SJSA1 (cell line): ENCODE measurements around the gene ATP1A1. TPM values are rescaled to one million over a fixed set of nuclear protein-coding genes. Genes with fewer than 3 reads are reported as not detected.

ENCODE experiments used
- DNase-seq, 2 experiments: peaks; one replicate each; pipeline ENCODE4 v3.0.0-alpha.2; 2015 to 2020; ENCODE audit warnings: low spot score in 2 of 2, low read depth in 1 of 2
- H3K27ac ChIP-seq: fragments of 250-450 bp; sonication (Bioruptor Pico); 2 replicates; pipeline ENCODE4 v1.5.1; 2020; ENCODE audit warnings: mild to moderate bottlenecking, moderate library complexity
- H3K27me3 ChIP-seq: fragments of 250-450 bp; sonication (Bioruptor Pico); replicated peaks from 2 replicates; pipeline ENCODE4 v1.5.1; 2020; ENCODE audit warnings: mild to moderate bottlenecking, moderate library complexity
- H3K36me3 ChIP-seq: fragments of 250-450 bp; sonication (Bioruptor Pico); 2 replicates; pipeline ENCODE4 v1.5.1; 2020; ENCODE audit warnings: mild to moderate bottlenecking
- H3K4me1 ChIP-seq: fragments of 250-450 bp; sonication (Bioruptor Pico); replicated peaks from 2 replicates; pipeline ENCODE4 v1.6.1; 2021; ENCODE audit warnings: mild to moderate bottlenecking
- H3K4me3 ChIP-seq: fragments of 250-450 bp; sonication (Bioruptor Pico); 2 replicates; pipeline ENCODE4 v1.5.1; 2020; ENCODE audit warnings: mild to moderate bottlenecking
- H3K9me3 ChIP-seq: fragments of 250-450 bp; sonication (Bioruptor Pico); replicated peaks from 2 replicates; pipeline ENCODE4 v1.5.1; 2020; ENCODE audit warnings: mild to moderate bottlenecking
- total RNA-seq: library from RNA; depleted of rRNA; stranded (reverse); fragments of >200 nt; shearing (Covaris generic); gene quantifications from 2 replicates; pipeline ENCODE4 v1.2.3, GENCODE V29; 2014

The ATP1A1 gene
- total RNA-seq, 1 experiment from 2014 or later: 36.7 TPM

DNA sequence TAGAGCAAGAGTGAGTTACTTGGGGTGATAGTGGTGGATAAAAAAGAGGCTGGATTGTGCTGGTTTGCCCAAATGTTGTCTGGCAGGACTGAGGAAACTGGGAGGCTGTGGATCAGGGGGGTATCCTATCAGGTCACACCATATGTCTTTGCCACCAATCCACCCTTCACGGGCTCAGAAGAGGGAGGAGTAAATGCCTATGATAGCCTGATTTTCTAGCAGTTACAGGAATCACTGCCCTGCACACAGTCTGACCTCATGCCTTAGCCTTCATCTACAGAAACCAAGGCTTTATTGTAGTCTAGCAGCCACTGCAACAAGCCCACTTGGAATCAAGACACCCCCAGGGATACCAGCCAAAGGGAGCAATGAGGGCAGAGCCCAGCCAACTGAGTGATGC is 51.8 kb downstream of the ATP1A1 start:
- DNase-seq: no peak
- no peak overlapping the region for H3K27ac ChIP-seq
- peaks cover 8% of the 10 kb centered on the region; the same call in 1 of the 2 replicates for H3K27me3 ChIP-seq
- H3K4me3 ChIP-seq: no peak overlapping the region
- H3K4me1 ChIP-seq: no peaks in the 10 kb centered on the region
- H3K9me3 ChIP-seq: no peaks in the 10 kb centered on the region
- H3K36me3 ChIP-seq: no peaks in the 10 kb centered on the region

GRCh38 chr1:116425987-116426386 is 52.9 kb downstream of the ATP1A1 start:
- DNase-seq: no peak
- H3K27me3 ChIP-seq: peaks cover 8% of the 10 kb centered on the region; the same call in 1 of the 2 replicates
- H3K9me3 ChIP-seq: no peaks in the 10 kb centered on the region
- H3K4me3 ChIP-seq: no peak overlapping the region
- H3K27ac ChIP-seq: no peak overlapping the region
- H3K4me1 ChIP-seq: no peaks in the 10 kb centered on the region
- H3K36me3 ChIP-seq: no peaks in the 10 kb centered on the region

GRCh38 chr1:116426401-116426800 is 53.4 kb downstream of the ATP1A1 start:
- Histone ChIP-seq H3K9me3 (no peaks in the 10 kb centered on the region), H3K4me1 (no peaks in the 10 kb centered on the region), H3K27me3 (peaks cover 8% of the 10 kb centered on the region; the same call in 1 of the 2 replicates), H3K27ac (no peak overlapping the region), H3K4me3 (no peak overlapping the region), H3K36me3 (no peaks in the 10 kb centered on the region)
- DNase-seq: no peak

- Histone ChIP-seq H3K9me3 (no peaks in the 10 kb centered on the region), H3K27ac (no peak overlapping the region), H3K4me3 (no peak overlapping the region), H3K4me1 (no peaks in the 10 kb centered on the region), H3K27me3 (peaks cover 8% of the 10 kb centered on the region; the same call in 1 of the 2 replicates), H3K36me3 (no peaks in the 10 kb centered on the region)
- DNase-seq: no peak
These were observed 55.5 kb downstream of the ATP1A1 start for GRCh38 chr1:116428576-116428975.

DNA sequence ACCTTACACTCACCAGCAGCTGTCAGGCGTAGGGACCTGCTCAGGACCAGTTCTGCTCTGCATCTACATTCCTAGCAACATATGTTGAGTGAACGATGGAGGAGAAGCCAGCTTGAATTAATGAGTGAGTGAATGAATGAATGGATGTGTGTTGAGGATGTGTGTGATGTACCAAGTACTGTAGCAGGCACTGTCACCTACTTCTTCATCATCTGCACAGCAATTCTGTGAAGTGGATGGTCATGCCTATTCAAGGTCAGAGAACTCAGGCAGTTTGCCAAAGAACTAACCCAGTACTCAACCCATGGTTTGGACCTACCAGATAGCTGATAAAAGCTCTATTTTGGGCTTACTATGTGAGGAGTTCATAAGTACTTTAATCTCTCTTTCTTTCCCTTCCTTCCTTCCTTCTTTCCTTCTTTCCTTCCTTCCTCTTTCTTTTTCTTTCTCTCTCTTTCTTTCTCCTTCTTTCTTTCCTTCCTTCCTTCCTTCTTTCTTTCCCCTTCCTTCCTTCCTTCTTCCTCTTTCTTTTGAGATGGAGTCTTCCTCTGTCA is 56.9 kb downstream of the ATP1A1 start:
- no peaks in the 10 kb centered on the region for H3K27me3 ChIP-seq
- DNase-seq: no peak
- no peaks in the 10 kb centered on the region for H3K36me3 ChIP-seq
- no peaks in the 10 kb centered on the region for H3K9me3 ChIP-seq
- H3K27ac ChIP-seq: no peak overlapping the region
- H3K4me3 ChIP-seq: no peak overlapping the region
- no peaks in the 10 kb centered on the region for H3K4me1 ChIP-seq

DNA sequence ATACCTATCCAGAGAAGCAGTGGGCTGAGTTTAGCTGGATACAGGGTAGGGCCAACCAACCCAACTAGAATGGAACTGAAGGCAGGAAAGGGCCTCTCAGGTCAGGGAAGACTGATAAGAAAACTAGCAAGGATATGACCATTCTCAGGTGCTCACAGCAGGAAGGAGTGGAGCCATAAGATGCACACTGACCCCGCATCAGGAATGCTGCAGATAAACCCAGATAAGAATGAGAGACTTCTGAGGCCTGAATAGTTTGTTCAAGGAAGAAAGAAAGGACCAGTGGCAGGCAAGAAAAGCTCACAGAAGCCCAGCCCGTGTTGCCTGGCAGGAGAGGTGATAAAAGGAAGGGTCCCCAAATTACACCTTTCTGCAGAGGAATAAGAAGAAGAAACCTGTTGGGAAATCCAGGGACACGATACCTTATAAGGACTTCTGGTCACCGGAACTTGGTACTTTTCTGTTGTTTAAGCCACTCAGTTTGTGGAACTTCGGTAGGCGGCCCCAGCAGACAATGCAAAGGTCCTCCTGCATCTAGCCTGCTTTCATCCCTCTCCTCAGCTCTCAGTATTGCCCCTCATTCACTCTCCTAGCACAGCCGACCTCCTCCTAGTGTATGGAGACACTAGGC is 58.9 kb downstream of the ATP1A1 start:
- no peaks in the 10 kb centered on the region for H3K27me3 ChIP-seq
- no peak for DNase-seq
- no peak overlapping the region for H3K27ac ChIP-seq
- no peak overlapping the region for H3K4me3 ChIP-seq
- H3K36me3 ChIP-seq: no peaks in the 10 kb centered on the region
- no peaks in the 10 kb centered on the region for H3K9me3 ChIP-seq
- no peaks in the 10 kb centered on the region for H3K4me1 ChIP-seq

DNA sequence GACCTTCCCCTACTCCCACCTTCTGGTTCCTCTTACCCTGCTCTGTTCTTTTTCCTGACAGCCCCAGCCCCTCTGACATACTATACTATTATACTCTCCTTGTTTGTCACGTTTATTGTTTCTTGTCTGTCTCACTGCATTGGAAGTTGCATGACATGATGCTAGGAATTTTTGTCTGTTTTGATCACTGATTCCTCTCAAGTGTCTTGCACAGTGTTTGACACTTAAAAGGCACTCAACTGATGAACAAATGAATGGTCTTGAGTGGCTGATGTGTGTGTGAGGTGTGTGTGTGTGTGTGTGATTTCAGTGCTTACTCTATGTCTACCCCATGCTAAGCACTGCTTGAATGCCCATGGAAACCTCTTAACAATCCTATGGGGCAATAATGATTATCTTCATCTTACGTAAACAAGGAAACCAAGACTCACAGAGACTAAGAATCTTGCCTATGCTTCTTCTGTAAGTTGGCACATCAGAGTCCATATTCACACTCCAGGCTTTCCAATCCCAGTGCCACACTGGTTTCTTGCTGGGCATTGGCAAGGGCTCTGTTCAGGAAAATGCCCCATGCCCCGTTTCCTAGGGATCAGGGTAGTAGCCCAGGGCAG is 59.7 kb downstream of the ATP1A1 start:
- H3K4me1 ChIP-seq: no peaks in the 10 kb centered on the region
- no peak overlapping the region for H3K4me3 ChIP-seq
- H3K27me3 ChIP-seq: no peaks in the 10 kb centered on the region
- no peak overlapping the region for H3K27ac ChIP-seq
- no peaks in the 10 kb centered on the region for H3K9me3 ChIP-seq
- H3K36me3 ChIP-seq: no peaks in the 10 kb centered on the region
- no peak for DNase-seq

DNA sequence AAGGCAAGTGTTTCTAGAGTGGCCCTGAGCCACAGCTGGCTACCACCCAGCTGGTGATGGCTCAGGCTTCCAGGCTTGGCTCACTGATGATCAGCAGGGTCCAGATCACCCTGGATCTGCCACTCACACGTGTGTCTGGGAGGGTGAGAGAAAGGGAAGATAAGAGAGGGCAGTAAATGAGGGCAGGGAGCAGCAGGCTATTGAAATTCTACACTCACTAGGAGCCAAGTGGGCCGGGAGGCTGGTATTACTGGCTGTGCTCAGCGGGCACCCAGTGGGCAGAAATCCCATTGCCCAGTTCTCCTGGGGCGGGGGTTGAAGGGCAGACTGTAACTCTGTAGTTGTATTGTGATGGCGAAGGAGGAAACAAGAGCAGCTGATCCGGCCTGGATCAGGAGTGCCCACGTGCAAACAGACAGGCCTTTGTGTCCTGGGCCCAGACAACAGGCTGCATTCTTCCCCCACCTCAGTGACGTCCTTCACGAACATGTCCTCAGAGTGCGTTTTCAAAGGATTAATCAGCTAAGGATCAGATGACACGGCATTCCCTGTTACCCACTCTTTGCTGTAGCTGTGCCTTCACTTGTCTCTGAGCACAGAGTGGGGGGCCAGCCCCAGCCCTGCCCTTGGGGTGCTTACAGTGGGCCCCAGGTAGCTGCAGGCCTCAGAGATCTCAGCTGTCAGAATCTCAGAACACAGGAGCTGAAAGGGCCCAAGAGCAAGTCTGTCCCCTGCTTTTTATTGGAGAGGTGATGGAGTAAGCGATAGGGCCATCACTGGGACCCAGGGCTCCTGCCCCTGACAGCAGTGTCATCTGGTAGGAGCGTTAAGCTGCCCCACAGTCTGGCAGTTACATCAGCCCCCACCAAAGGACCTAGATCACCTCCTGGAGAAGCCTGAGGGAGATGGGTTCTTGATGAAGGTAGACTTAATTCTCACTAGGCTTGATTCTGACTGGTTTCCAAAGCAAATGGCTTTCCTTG is 60.5 kb downstream of the ATP1A1 start:
- DNase-seq: no peak

GRCh38 chr1:116434849-116435248 is 61.8 kb downstream of the ATP1A1 start:
- Histone ChIP-seq H3K27me3 (no peaks in the 10 kb centered on the region), H3K4me3 (no peak overlapping the region), H3K27ac (no peak overlapping the region), H3K4me1 (no peaks in the 10 kb centered on the region), H3K36me3 (no peaks in the 10 kb centered on the region), H3K9me3 (no peaks in the 10 kb centered on the region)
- DNase-seq: no peak

More for the DNA sequence above, 60.5 kb downstream of the ATP1A1 start:
- Histone ChIP-seq H3K9me3 (no peaks in the 10 kb centered on the region), H3K27me3 (no peaks in the 10 kb centered on the region), H3K27ac (no peak overlapping the region), H3K4me1 (no peaks in the 10 kb centered on the region), H3K36me3 (no peaks in the 10 kb centered on the region), H3K4me3 (no peak overlapping the region)

- H3K27ac ChIP-seq: no peak overlapping the region
- no peak overlapping the region for H3K4me3 ChIP-seq
- H3K9me3 ChIP-seq: no peaks in the 10 kb centered on the region
- no peaks in the 10 kb centered on the region for H3K36me3 ChIP-seq
- no peak for DNase-seq
- H3K27me3 ChIP-seq: no peaks in the 10 kb centered on the region
- H3K4me1 ChIP-seq: no peaks in the 10 kb centered on the region
These were observed 63.0 kb downstream of the ATP1A1 start for GRCh38 chr1:116435806-116436610.

DNA sequence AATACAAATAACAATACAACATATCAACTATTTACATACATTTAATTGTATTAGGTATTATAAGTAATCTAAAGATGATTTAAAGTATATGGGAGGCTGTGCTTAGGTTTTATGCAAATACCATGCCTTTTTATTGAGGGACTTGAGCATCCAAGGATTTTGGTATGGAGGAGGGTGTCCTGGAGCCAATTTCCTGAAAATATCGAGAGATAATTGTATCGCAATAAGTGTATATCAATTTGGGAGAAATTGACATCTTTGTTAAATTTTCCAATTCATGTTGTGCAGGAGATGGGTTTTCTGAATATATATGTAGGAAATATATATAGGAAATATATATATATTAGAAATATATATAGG is 63.5 kb downstream of the ATP1A1 start:
- H3K9me3 ChIP-seq: no peaks in the 10 kb centered on the region
- no peak overlapping the region for H3K27ac ChIP-seq
- no peak overlapping the region for H3K4me3 ChIP-seq
- no peaks in the 10 kb centered on the region for H3K27me3 ChIP-seq
- DNase-seq: no peak
- H3K4me1 ChIP-seq: no peaks in the 10 kb centered on the region
- H3K36me3 ChIP-seq: no peaks in the 10 kb centered on the region

GRCh38 chr1:116439701-116440100 is 66.7 kb downstream of the ATP1A1 start:
- no peak overlapping the region for H3K4me3 ChIP-seq
- no peaks in the 10 kb centered on the region for H3K4me1 ChIP-seq
- H3K27me3 ChIP-seq: no peaks in the 10 kb centered on the region
- H3K36me3 ChIP-seq: no peaks in the 10 kb centered on the region
- H3K27ac ChIP-seq: no peak overlapping the region
- no peaks in the 10 kb centered on the region for H3K9me3 ChIP-seq
- no peak for DNase-seq

DNA sequence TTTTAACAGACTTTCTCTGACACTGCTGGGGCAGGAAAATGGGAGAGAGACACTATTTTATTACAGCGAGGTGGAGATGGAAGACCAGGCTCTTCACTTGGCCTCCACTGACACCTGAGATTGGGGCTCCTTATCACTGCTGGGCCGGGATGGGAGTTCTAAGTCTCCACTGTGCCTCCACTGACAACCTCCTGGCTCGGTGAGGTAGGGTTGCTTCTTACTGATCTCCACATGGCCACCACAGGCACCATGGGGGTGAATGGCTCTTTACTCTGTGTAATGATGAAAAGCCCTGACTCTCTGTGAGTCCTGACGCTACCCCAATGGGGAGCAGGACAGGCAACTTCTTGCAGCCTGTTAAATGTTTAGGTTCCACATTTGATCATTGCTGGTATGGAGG is 67.7 kb downstream of the ATP1A1 start:
- H3K27me3 ChIP-seq: no peaks in the 10 kb centered on the region
- no peak overlapping the region for H3K4me3 ChIP-seq
- no peak for DNase-seq
- H3K27ac ChIP-seq: no peak overlapping the region
- no peaks in the 10 kb centered on the region for H3K4me1 ChIP-seq
- H3K36me3 ChIP-seq: no peaks in the 10 kb centered on the region
- H3K9me3 ChIP-seq: no peaks in the 10 kb centered on the region
